Right cardiac atrium (tissue), 5 donors: ENCODE measurements around the gene KCNIP3. TPM values are rescaled to one million over a fixed set of nuclear protein-coding genes. Genes with fewer than 3 reads are reported as not detected.
"Not testable (repeated sequence)": the region's sequence is repeated elsewhere in the genome, so short reads cannot be mapped to it uniquely, and the experiment has no call there.

ENCODE experiments used
- ATAC-seq, 2 donors: fragments of 200-7000 bp; cut with Tn5 transposase; one replicate each; pipeline versions ENCODE4 v1.8.0 to v1.9.1; 2020; ENCODE audit warnings: moderate library complexity in 2 of 2, mild to moderate bottlenecking in 1 of 2
- DNase-seq, 3 donors: peaks; one replicate each; pipeline ENCODE4 v3.0.0-alpha.2; 2020
- H3K27ac ChIP-seq: one replicate; pipeline ENCODE4 v1.5.1; 2013; ENCODE audit warnings: mild to moderate bottlenecking, low read length, control low read depth, moderate library complexity
- H3K27me3 ChIP-seq: one replicate; pipeline ENCODE4 v1.6.1; 2013; ENCODE audit not compliant: control insufficient read depth, insufficient read depth
- H3K4me1 ChIP-seq: one replicate; pipeline ENCODE4 v1.6.1; 2013; ENCODE audit warnings: low read length; ENCODE audit not compliant: control insufficient read depth, insufficient read depth
- H3K4me3 ChIP-seq: one replicate; pipeline ENCODE4 v1.5.1; 2013; ENCODE audit warnings: low read length, control low read depth
- H3K9me3 ChIP-seq: one replicate; pipeline ENCODE4 v1.6.1; 2013; ENCODE audit warnings: low read length; ENCODE audit not compliant: control insufficient read depth
- WGBS: extraction: QIAGEN DNeasy Blood & Tissue Kit; methylation state at CpG from one replicate; pipeline ENCODE4 v1.1.7; 2013; 5-methylcytosine and 5-hydroxymethylcytosine counted together
- intact Hi-C, 4 donors: fragments of 100-400 bp; cut with DNase I; formaldehyde crosslinking; loops; one replicate each; pipeline versions ENCODE4 v1.11.0 to v1.14.0; 2022 to 2023
- polyA plus RNA-seq: library from polyadenylated mRNA; stranded (reverse); fragments of 200-250 nt; gene quantifications from one replicate; pipeline ENCODE4 v1.2.3, GENCODE V29; 2013
- total RNA-seq, 4 donors: library from RNA; stranded (reverse); fragmentation: NEBNext Ultra II Directional; extraction: Animal tissue kit (Norgen Biotek cat#: 25700); gene quantifications; one replicate each; pipeline ENCODE4 v1.2.1, GENCODE V29; 2021
- donor health status: healthy with polysubstance abuse.
- donor health status: DM: no; HTN: yes; CAD: no.
- donor health status: DM: no; HTN: no; CAD: no.
- donor health status: DM: no; HTN: yes; CAD: no; lungs with severe emphysema.
- donor health status: DM: yes; HTN: yes; CAD: no.

The KCNIP3 gene
- total and polyA plus RNA-seq, 5 donors: 1.9 to 5.9 (median 3.4) TPM

GRCh38 chr2:95393901-95394300 lies 96.8 kb downstream of the KCNIP3 start:
- Histone ChIP-seq H3K27ac (no peak overlapping the region), H3K4me3 (no peak overlapping the region), H3K4me1 (no peaks in the 10 kb centered on the region), H3K27me3 (no peaks in the 10 kb centered on the region), H3K9me3 (no peaks in the 10 kb centered on the region)
- DNase-seq: no peak
- no peak for ATAC-seq
- WGBS: 92% methylated on average over 6 of the region's 6 CpGs
- intact Hi-C loops: no loop called here

- Histone ChIP-seq H3K27ac (no peak overlapping the region), H3K9me3 (no peaks in the 10 kb centered on the region), H3K4me3 (no peak overlapping the region), H3K4me1 (peaks cover 5% of the 10 kb centered on the region), H3K27me3 (no peaks in the 10 kb centered on the region)
- intact Hi-C loops: no loop called here
- 93% methylated on average over 7 of the region's 7 CpGs for WGBS
- no peak for ATAC-seq
- DNase-seq: no peak
Observed at GRCh38 chr2:95399061-95399460, 101.9 kb downstream of the KCNIP3 start.

GRCh38 chr2:95401480-95401879 lies 104.3 kb downstream of the KCNIP3 start:
- intact Hi-C loops: no loop called here
- peaks cover 5% of the 10 kb centered on the region for H3K4me1 ChIP-seq
- peak overlapping the region; percentile 66 for H3K4me3 ChIP-seq
- ATAC-seq (no peak), DNase-seq (no peak)
- H3K27ac ChIP-seq: no peak overlapping the region
- no peaks in the 10 kb centered on the region for H3K27me3 ChIP-seq
- no peaks in the 10 kb centered on the region for H3K9me3 ChIP-seq
- WGBS: 71% methylated on average over 9 of the region's 9 CpGs

DNA sequence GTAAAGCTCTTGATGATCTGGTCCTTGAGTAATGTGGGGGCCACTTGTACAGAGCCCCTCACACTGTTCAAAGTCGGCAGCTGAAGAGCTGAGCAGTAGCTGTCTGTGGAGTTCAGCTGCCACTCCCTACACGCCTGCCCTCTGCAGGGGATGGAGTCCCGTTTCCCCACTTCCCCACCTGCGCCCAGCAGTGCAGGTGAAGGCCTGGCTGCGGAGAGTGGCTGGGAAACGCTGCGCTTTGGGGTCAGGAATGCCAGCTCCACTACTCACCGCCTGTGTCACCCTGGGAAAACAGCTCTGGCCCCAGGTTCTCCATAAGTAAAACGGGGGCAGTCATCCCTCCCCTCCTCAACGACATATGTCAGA lies 104.8 kb downstream of the KCNIP3 start:
- H3K9me3 ChIP-seq, intact Hi-C loops, H3K27me3 ChIP-seq, DNase-seq, H3K4me1 ChIP-seq: not testable (repeated sequence)
- H3K4me3 ChIP-seq: peak overlapping the region; percentile 66
- H3K27ac ChIP-seq: peak overlapping the region; percentile 43
- ATAC-seq: peak; percentile 14 to 37
- WGBS: under 1% methylated on average over 10 of the region's 10 CpGs

DNA sequence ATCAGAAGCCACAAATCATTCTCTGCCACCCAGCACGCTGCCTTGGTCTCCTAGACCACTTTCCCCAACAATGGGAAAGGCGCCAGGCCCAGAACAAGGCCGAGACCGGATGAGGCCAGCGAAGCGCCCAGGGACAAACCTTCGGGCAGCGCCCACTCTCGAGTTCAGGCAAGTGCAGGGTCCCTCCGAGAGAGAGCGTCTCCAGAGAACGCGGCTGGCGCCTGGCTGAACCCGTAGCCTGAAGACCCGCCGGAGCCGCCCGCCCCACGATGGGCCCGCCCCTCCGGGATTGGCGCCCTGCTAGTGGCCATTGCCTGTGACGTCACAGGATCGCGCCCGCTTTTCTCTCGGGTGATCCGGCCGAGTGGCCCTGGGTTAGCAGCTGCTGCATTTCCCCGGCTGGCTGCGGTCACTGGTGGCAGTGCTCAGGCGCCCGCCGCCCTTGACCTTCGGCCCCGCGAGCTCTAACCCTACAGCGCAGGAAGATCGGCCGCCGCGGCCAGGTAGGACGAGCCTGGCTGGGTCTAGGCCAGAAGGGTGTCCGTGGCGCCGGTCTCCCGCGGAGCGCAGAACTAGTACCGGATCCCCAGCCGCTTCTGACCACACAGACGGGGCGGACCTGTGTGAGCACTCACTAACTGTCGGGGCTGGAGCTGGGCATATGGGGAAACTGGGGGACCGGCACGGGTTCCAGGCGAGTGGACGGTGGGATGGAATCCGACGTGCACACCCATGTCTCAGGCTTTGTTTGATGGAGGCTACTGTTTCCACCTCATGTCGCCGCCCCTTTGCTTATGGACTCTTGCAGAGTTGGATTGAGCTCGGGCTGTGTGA lies 105.4 kb downstream of the KCNIP3 start, which contains the start of gene FAHD2A:
FAHD2A (plus strand) TSS at position 339 of the 834 bp plus-strand sequence. CDS start 2,851 bp downstream, outside the sequence.
- H3K27ac ChIP-seq: peak within 1 kb of the TSS; percentile 90
- WGBS: under 1% methylated on average over 64 of the region's 64 CpGs
- ATAC-seq: peak; percentile 99
- peak; percentile 98 to 100 (median 99) for DNase-seq
- H3K9me3 ChIP-seq: no peaks in the 10 kb centered on the region
- H3K4me3 ChIP-seq: peak within 1 kb of the TSS; percentile 66
- intact Hi-C loops: no loop called here
- H3K27me3 ChIP-seq: no peaks in the 10 kb centered on the region
- peaks cover 5% of the 10 kb centered on the region for H3K4me1 ChIP-seq

DNA sequence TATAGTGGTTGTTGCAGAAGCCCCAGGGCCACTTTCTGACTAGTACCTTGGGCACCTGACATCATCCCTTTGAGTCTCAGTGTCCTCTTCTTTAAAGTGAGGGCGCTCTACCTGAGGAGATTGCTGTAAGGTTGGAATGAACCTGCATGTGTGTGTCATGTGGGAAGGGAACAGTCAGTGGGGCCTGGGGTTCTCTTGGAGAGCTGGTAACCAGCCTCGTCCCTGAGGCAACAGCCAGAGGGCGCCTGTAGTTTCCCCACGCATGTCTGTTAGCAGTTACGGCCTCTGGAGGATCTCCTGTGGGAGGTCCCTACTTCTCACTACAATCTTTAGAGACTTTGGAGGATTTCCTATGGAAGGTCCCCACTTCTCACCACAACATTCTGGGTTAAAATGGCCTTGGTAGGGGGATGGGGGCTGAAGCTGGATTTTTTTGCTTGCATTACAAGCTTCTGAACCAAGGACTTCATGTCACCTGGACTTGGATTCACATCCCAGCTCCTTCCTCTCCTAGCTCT lies 106.1 kb downstream of the KCNIP3 start:
- ATAC-seq (peak; percentile 59 to 68), DNase-seq (peak in 1 of 3 donors; percentile 69)
- WGBS: 1% methylated on average over 5 of the region's 5 CpGs
- H3K9me3 ChIP-seq, H3K4me1 ChIP-seq, intact Hi-C loops, H3K27me3 ChIP-seq: not testable (repeated sequence)
- Histone ChIP-seq H3K4me3 (peak overlapping the region; percentile 66), H3K27ac (peak overlapping the region; percentile 90)

GRCh38 chr2:95403824-95404223 lies 106.7 kb downstream of the KCNIP3 start:
- H3K27ac ChIP-seq, ATAC-seq, intact Hi-C loops, H3K9me3 ChIP-seq, H3K27me3 ChIP-seq, H3K4me3 ChIP-seq, H3K4me1 ChIP-seq, DNase-seq: not testable (repeated sequence)
- WGBS: 93% methylated on average over 5 of the region's 5 CpGs

DNA sequence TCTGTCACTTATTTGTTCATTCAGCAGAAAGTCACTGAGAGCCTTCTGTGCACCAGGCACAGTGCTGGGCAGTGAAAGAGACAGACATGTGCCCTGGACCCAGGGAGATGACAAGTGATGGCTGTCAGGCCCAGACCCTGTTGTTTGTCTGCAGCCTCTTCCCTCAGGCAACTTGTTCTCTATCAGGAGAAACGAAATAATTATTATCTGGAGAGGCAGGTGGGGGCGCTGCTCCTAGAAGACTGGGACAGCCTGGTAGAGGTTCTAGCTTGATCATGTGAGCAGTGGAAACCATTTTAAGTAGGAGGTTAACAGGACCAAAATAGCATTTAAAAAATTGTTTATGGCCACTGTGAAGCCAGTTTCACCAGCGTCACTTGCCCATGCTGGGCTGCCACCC lies 107.5 kb downstream of the KCNIP3 start:
- H3K9me3 ChIP-seq, intact Hi-C loops, DNase-seq, H3K27me3 ChIP-seq, H3K4me3 ChIP-seq, H3K4me1 ChIP-seq, H3K27ac ChIP-seq, ATAC-seq: not testable (repeated sequence)
- WGBS: 77% methylated on average over 3 of the region's 3 CpGs

- 95% methylated on average over 5 of the region's 5 CpGs for whole genome bisulfite sequencing
- H3K4me1 ChIP-seq, DNase-seq, H3K9me3 ChIP-seq, H3K27ac ChIP-seq, ATAC-seq, H3K27me3 ChIP-seq, H3K4me3 ChIP-seq: not testable (repeated sequence)
- intact Hi-C loops: loop anchor here in 1 of 4 donors (5.0 kb wide), 1 partner anchor 316 kb away; no protein-coding TSS in a partner anchor
Observed at GRCh38 chr2:95411239-95411638, 114.1 kb downstream of the KCNIP3 start.

DNA sequence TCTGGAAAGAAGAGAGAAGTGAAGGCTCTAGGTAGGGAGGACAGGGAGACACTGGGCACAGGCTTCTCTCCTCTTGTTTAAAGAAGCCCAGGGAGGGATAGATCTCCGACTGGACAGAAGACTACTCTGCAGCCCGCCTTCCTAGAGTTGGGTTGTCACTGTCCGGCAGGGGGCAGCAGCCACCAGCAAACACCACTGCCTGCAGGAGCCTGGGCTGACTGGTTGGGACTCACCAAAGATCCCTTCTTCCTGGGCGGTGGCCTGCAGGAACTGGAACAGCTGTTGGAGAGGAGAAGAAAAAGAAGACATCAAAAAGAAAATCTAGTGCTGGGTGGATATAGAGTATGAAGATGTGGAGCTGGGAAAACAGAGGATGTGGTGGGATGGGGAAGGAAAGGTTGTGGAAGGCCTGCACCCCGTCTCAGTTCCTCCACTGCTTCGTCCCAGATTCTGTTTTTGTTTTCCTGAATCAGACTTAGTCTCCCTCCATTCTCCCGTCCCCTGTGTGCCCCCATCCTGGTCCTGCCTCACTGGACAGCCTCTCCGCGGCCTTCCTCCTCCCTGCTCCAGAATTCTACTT lies 117.0 kb downstream of the KCNIP3 start:
- not testable (repeated sequence) for H3K27me3 ChIP-seq, H3K4me1 ChIP-seq, H3K27ac ChIP-seq, H3K4me3 ChIP-seq, H3K9me3 ChIP-seq
- intact Hi-C loops: loop anchor here in 1 of 4 donors (5.0 kb wide), 1 partner anchor 313 kb away; no protein-coding TSS in a partner anchor
- DNase-seq (peak; percentile 85 to 94 (median 92)), ATAC-seq (peak; percentile 93 to 94)
- 49% methylated on average over 7 of the region's 9 CpGs for WGBS

GRCh38 chr2:95415138-95415537 lies 118.0 kb downstream of the KCNIP3 start:
- H3K27ac ChIP-seq, DNase-seq, H3K4me1 ChIP-seq, intact Hi-C loops, H3K9me3 ChIP-seq, H3K4me3 ChIP-seq, H3K27me3 ChIP-seq: not testable (repeated sequence)
- 63% methylated on average over 3 of the region's 3 CpGs for WGBS
- peak; percentile 59 to 66 for ATAC-seq
